G401.6 (cell line): ENCODE data around the gene ARHGAP25.

Source experiments
- FAIRE-seq: peaks from 2 replicates; lab custom pipeline; 2012; peaks lifted over from hg19 to GRCh38; lab: Jason Lieb, UNC

ARHGAP25 gene

GRCh38 chr2:68719912-68720311 is 14.7 kb upstream of the ARHGAP25 start:
- FAIRE-seq = no peak

GRCh38 chr2:68720665-68721064 is 13.9 kb upstream of the ARHGAP25 start:
- no peak for FAIRE-seq

GRCh38 chr2:68721482-68722101 is 13.0 kb upstream of the ARHGAP25 start:
- no peak for FAIRE-seq

GRCh38 chr2:68722712-68723111 is 11.9 kb upstream of the ARHGAP25 start:
- FAIRE-seq = no peak

GRCh38 chr2:68723181-68723580 is 11.4 kb upstream of the ARHGAP25 start:
- FAIRE-seq = no peak

GRCh38 chr2:68726100-68726499 is 8.5 kb upstream of the ARHGAP25 start:
- no peak for FAIRE-seq

GRCh38 chr2:68726608-68727367 is 7.8 kb upstream of the ARHGAP25 start:
- no peak for FAIRE-seq

- no peak for FAIRE-seq
Measured at GRCh38 chr2:68727683-68728375, 6.8 kb upstream of the ARHGAP25 start.

- no peak for FAIRE-seq
Measured at GRCh38 chr2:68730828-68731227, 3.8 kb upstream of the ARHGAP25 start.

GRCh38 chr2:68732036-68732932 is 2.3 kb upstream of the ARHGAP25 start:
- FAIRE-seq = no peak

GRCh38 chr2:68733365-68733764 is 1.2 kb upstream of the ARHGAP25 start:
- FAIRE-seq = no peak

- FAIRE-seq = no peak
Measured at GRCh38 chr2:68734176-68734575, 435 bp upstream of the ARHGAP25 start.

GRCh38 chr2:68736086-68736485 is 1.5 kb downstream of the ARHGAP25 start:
- FAIRE-seq = no peak

GRCh38 chr2:68737711-68738110 is 3.1 kb downstream of the ARHGAP25 start:
- FAIRE-seq = no peak

GRCh38 chr2:68738906-68739594 is 4.4 kb downstream of the ARHGAP25 start:
- FAIRE-seq = no peak

- no peak for FAIRE-seq
Measured at GRCh38 chr2:68739595-68740399, 5.2 kb downstream of the ARHGAP25 start.

GRCh38 chr2:68740400-68740914 is 5.8 kb downstream of the ARHGAP25 start:
- FAIRE-seq = no peak

GRCh38 chr2:68741238-68741637 is 6.6 kb downstream of the ARHGAP25 start:
- no peak for FAIRE-seq

GRCh38 chr2:68741805-68742306 is 7.2 kb downstream of the ARHGAP25 start:
- no peak for FAIRE-seq

GRCh38 chr2:68742626-68743415 is 8.2 kb downstream of the ARHGAP25 start:
- no peak for FAIRE-seq
